ENCODE results near the gene CCDC170.
"Not testable (repeated sequence)": the region's sequence is repeated elsewhere in the genome, so short reads cannot be mapped to it uniquely, and the experiment has no call there.

CCDC170 gene, protein sequence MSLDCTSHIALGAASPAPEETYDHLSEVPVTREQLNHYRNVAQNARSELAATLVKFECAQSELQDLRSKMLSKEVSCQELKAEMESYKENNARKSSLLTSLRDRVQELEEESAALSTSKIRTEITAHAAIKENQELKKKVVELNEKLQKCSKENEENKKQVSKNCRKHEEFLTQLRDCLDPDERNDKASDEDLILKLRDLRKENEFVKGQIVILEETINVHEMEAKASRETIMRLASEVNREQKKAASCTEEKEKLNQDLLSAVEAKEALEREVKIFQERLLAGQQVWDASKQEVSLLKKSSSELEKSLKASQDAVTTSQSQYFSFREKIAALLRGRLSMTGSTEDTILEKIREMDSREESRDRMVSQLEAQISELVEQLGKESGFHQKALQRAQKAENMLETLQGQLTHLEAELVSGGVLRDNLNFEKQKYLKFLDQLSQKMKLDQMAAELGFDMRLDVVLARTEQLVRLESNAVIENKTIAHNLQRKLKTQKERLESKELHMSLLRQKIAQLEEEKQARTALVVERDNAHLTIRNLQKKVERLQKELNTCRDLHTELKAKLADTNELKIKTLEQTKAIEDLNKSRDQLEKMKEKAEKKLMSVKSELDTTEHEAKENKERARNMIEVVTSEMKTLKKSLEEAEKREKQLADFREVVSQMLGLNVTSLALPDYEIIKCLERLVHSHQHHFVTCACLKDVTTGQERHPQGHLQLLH

DNA sequence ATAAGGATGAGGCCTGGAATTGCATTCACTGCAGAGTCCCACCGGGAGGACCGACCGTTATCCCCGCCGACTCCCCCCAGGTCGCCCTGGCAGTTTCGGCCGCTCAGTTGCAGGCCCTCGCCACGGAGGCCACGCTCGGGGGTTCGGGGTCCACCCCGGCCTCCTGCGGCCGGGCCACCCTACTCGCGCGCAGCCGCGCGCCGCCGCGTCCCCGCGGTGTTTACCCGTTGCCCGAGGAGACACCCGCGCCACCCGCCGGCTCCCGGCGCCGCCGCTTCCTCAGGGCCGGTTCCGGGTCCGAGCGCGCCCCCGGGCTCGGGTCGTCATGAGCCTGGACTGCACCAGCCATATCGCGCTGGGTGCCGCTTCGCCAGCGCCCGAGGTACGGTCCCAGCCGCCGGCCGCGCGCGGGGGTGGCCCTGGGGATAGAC, at the start of gene CCDC170:
Gene CCDC170, plus strand, starts transcription at position 214 of the 431 bp plus-strand sequence. Its CDS starts 112 bp downstream, at position 326.
- DNase-seq = no peak

DNA sequence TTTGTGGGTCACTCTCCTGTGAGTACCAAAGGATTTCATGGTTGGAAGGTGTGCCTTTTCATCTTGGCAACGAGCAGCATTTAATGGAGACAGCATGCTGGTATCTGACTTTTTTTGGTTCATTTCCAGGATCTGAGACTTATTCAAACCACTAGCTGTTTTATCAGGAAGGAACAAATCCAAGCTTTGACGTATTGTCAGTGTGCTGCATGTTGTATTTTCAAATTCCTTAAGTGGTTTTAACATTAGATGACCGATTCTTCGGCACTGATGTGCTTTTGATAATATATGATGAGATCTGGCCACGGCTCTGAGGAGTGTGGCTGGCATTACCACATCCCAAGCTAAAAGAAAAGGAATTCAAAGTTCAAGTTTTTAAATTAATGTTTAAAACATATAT, 48.3 kb upstream of the CCDC170 start:
- DNase-seq = no peak

DNA sequence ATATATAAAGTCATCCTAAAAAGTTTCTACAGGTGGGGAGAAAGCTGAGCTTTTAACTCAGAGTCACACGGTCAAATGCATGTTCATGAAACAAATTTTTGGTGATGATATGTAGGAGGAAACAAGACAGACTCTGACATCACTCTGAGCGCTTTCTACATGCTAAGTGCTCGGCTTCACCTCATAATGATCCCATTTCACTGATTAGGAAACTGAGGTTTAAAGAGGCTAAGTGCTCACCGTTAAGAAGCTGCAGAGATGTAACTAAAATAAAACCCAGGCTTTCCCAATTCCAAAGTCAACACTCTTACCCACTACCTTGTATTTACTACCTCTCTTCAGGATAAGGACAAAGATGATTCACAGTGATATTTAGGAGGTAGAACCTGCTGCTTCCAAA, 46.6 kb upstream of the CCDC170 start:
- no peak for DNase-seq

DNA sequence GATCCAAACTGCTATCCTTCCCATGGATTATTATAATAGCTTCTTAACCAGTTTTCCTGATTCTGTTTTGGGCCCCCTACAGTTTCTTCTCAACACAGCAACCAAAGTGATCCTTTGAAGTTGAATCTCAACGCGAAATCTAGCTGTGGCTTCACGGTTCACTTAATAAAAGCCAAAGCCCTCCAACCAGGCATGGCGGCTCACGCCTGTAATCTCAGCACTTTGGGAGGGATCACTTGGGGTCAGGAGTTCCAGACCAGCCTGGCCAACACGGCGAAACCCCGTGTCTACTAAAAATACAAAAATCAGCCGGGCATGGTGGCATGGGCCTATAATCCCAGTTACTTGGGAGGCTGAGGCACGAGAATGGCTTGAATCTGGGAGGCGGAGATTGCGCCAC, 45.2 kb upstream of the CCDC170 start:
- no peak for DNase-seq

DNA sequence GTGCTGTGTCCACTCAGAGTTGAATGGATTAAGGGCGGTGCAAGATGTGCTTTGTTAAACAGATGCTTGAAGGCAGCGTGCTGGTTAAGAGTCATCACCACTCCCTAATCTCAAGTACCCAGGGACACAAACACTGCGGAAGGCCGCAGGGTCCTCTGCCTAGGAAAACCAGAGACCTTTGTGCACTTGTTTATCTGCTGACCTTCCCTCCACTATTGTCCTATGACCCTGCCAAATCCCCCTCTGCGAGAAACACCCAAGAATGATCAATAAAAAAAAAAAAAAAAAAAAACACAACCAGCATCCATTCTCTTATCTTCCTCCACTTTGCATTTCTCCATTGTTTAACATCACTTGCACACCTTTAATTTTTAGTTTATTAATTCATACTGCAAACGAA, 42.9 kb upstream of the CCDC170 start:
- DNase-seq = not testable (repeated sequence)

DNA sequence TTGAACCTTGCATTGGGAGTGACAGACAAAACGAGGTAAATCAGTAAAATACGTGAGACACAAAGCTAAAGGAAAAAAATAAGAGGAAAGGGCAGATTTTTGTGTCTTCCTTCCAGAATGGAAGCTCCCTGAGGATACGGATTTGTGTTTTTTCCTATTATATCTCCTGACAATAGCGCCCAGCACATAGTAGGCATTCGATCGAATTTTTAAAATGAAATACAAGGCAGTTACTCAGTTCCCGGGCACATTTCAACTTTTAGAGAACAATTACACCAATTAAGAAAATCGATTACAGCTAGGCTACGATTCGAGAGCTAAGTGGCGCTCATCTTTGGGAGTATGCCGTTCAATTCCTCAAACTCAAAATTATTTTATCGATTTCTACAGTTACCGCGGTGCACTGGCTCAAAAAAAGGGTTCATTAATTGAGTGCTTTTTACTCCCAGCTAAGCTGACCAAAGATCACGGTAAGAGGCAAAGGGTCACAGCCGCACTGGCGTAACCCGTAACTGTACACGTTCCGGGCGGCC, 42.3 kb upstream of the CCDC170 start:
- DNase-seq = no peak

DNA sequence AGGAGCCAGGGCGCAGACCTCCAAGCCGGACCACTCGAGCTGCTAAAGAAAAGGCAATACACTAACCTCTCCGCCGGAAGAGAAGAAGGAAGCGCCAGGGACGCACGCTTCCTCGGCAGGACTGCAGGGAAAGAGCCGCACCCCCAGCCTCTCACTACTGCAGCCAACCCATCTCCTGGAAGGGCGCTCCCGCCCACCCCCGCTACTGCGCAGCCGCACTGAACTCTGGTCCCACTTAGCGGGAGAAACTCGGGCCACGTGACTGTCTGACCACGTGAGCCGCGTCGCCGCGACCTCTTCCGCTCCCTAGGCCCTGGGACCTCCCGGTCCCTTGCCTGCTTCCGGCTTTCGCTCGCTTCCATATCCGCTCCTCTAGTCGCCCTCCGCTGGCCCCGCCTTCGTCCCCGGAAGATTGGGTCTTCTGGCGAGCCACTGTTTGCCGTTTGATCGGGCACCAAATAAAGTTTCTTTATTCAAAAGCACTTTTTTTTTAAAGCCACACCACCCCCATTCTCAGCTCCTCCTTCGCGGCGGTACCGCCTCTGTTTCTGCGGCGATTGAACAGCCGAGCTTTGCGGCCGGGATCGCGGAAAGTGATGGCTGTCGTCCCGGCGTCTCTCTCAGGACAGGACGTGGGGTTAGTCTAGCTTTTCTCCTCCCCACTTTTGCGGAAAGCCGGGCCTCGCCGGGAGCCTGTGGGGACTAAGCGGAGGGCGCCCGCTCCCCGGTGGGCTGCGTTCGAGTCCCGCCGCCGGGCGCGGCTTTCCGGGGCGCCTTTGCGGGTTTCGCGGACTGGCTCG, 41.7 kb upstream of the CCDC170 start, which contains the start of gene RMND1:
Gene RMND1, minus strand, starts transcription at position 177 of the 800 bp plus-strand sequence. CDS start 6,315 bp downstream, outside the sequence.
- peak; percentile 99 for DNase-seq

DNA sequence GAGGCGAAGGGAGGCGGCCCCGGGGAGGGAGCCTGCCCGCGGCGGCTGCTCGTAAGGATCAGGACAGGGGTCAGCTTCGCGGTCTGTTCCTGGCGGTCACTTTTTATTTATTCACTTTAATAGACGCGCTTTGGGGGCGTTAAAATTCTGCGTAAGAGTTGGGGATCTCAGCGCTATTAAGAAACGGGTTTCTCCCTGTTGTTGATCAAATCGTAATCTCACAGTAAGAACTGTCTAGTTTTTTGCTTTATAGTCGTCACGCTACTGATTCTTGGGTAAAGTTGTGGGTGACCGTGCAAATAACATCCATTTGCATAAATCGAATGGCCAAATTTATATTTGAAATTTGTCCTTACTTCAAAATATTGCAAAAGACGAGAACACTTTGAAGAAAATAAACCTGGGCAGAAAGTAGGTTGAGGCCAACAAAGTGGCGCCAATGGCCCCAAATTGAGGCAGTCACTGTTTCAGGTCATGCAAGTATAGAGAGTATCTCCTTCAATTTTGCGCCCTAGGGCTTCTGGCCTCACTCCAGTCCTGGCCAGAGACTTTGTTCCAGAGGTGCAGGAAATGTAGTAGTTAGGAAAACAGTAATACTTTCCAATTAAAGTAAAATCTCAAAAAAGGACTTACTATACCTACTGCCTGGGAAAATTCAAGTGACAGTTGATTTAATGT, 40.9 kb upstream of the CCDC170 start:
- no peak for DNase-seq

DNA sequence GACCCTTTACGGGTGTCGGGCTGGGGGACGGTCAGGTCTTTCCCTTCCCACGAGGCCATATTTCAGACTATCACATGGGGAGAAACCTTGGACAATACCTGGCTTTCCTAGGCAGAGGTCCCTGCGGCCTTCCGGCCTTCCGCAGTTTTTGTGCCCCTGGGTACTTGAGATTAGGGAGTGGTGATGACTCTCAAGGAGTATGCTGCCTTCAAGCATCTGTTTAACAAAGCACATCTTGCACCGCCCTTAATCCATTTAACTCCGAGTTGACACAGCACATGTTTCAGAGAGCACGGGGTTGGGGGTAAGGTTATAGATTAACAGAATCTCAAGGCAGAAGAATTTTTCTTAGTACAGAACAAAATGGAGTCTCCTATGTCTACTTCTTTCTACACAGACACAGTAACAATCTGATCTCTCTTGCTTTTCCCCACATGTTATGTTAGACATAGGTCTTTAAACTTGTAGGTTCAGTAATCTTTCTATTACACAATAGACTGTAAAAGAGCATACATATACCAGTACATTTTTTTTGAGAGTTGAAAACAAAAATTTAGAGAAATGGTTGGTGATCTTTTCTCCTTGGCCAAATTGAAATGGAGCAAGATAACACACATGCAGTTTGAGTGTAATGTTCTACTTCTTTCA, 37.9 kb upstream of the CCDC170 start:
- not testable (repeated sequence) for DNase-seq

DNA sequence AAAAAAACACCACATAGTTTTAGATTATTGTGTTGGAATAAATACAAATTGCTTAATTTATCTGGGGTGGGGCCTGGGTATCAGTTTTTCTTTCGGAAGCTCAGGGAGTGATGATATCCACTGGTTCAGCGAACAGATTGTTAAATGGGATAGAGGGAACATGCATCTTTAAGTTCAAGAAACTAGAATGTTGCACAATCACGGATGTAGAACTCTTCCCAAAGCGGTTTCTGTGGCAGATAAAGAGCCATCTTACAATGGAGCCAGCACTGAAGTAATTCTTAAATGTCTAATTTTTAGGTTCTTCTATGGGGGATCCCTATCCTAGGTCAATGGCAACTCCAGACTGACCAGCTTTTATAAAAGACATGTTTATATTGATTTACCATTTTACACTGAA, 32.1 kb upstream of the CCDC170 start:
- DNase-seq = no peak

DNA sequence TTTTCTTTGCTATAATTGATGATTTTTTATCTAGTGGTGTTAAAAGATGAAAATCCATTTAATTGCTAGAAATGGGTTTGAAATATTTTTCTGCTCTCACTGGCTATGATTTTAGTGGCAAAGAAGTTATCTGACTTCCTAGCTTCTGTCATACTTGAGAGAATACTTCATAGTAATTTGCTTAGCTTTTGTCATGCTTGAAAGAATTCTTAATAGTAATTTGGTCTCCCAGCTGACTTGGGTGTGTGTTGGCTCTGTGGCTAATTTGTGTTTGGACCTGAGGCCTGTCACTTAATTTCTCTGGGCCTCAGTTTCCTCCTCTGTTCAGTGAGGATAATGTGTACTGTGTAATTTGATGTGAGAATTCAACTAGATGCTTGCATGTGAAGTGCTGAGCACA, 29.1 kb upstream of the CCDC170 start:
- no peak for DNase-seq

DNA sequence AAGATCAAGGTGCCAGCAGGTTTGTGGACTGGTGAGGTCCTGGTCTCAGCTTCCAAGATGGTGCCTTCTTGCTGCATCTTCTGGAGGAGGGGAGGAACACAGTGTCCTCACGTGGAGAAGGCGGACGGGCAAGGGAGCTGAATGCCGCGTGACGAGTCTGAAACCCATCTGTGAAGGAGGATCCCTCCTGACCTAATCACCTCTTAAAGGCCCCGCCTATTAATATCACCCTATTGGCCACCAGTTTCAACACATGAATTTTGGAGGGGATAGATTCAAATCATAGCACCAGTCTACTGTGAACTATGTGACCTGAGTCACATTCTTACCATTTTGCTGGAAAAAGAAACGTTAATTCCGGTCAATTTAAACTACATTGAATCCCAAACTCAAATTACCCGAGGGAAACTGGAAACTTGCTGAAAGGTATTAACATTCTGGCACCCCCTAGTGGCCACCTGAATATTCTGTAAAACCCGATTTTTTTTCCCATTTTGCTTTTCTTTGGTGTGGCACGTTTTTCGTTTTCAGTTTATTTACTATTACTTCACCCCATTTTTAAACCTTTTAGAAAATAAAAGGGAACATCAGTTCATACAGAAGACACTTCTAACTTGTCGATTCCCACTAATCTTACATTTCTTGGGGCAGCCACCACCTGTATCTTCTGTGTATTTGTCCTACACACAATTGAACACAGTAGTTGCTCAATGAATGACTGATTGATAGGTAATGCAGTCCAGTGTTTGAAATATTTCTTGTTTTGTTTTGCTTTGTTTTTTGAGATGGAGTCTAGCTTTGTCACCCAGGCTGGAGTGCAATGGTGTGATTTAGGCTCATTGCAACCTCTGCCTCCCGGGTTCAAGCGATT, 17.9 kb upstream of the CCDC170 start:
- DNase-seq = no peak

DNA sequence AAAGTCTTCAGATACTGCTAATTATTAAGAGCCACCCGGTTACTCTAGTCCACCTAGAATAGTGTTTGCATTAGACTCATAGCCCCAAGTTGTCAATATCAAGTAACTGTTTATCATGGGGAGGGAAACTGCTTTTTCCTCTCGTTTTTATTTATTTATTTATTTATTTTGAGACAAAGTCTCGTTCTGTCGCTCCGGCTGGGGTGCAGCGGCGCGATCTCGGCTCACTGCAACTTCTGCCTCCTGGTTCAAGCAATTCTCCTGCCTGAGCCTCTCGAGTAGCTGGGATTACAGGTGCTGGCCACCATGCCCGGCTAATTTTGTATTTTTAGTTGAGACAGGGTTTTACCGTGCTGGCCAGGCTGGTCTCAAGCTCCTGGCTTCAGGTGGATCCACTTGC, 16.1 kb upstream of the CCDC170 start:
- no peak for DNase-seq

DNA sequence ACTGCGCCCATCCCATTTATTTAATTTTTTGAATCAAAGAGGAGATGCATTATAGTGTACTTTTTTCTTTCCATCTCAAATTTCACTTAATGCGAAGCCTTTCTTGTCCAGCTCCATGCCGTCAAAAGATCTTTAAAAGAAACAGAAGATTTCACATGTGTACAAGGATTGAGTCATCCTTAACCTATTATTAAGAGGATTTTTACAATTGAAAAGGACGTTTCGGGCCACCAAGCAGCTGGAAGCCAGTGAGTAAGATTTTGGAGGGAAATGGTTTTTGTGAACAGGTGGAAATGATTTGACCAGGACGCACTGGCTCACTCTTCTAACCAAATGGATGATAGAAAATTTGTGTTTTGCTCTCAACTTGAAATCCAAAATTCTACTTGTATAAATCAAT, 15.1 kb upstream of the CCDC170 start:
- no peak for DNase-seq

DNA sequence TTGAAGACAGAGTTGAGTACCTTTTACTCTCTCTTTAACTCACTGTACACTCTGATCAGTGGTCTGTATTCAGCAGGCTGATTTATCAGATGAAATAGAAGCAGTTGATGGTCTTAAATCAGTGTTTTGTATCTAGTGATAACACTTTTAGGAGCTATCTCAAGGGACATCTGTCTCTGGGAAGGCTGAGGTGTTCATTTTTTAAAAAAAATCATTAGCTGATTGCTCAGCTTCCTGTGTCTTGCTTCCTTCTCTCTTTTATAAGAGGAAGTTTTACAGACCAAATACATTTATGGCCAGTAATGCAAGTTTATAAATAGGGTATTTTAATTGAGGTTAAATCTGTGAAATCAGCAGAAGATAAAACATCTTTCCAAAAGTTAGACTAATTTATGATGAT, 12.0 kb upstream of the CCDC170 start:
- DNase-seq = no peak

DNA sequence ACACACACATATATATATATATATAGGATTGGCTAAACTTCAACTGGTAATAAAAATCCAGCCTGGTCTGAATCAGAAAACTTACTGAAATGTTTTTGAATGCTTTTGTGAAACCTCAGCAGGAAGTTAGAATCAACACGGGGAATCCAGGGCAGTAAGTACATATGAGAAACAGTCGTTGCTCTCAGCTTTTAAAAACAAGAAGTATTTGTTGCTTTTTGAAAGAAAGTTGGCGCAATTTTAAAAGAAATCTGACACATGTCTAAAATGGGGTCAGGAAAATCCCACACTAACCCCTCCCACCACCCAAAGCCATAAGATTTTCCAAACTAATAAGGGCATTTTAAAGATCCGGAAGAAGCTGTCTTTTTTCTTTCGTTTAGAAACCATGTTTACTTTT, 11.5 kb upstream of the CCDC170 start:
- no peak for DNase-seq

DNA sequence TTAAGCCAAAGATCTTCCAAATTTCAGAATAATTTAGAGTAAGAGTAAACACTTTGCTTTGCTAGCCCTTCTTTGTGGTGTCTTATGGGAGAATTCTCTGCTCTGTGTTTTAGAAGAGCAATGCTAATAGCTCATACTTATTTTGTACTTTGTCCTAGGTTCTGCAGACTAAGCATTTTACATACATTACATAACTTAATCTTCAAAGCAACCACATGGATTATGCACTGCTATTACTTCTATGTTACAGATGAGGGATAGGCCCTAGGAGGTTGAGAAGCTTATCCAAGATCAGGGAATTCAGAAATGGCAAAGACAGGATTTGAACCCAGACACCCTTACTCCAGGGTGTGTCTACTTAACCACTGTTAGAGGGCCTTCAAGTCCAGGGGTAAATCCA, 9.8 kb upstream of the CCDC170 start:
- DNase-seq = no peak

DNA sequence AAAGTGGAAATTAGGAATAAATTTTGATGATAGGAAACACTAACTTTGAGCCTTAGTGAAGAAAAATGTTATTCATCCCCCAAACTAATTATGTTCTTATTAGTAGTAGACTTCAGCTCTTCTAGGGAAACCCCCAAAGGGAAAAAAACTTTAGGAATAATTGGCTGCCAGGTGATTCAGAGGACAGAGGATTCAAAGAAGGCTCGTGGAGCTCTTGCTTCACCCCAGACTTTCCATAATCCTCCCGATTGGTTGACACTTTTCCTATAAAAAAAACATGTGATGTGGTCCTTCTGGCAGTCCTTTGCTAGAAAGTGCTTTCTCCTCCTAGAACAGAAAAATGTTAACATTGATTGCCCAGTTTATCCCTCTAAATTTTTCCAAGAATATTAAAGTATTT, 5.6 kb upstream of the CCDC170 start:
- no peak for DNase-seq

DNA sequence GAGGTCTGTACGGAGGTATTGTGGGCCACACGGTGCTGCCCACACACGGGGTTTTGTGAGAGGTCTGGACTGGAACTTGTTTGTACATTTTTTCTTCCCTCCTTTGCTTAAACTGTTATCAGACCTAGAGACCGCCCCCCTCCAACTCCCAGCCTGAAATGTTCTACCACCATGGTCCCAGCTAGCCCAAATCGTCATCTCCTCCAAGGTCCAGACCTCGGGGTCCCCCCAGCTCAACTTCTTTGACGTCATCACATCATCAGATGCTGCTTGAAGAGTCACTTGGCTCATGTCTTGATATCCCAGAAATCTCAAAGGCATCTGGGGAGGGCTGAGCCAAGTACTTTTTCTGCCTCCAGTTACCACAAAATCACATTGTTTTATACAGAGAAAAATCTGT, 2.8 kb upstream of the CCDC170 start:
- DNase-seq = no peak

DNA sequence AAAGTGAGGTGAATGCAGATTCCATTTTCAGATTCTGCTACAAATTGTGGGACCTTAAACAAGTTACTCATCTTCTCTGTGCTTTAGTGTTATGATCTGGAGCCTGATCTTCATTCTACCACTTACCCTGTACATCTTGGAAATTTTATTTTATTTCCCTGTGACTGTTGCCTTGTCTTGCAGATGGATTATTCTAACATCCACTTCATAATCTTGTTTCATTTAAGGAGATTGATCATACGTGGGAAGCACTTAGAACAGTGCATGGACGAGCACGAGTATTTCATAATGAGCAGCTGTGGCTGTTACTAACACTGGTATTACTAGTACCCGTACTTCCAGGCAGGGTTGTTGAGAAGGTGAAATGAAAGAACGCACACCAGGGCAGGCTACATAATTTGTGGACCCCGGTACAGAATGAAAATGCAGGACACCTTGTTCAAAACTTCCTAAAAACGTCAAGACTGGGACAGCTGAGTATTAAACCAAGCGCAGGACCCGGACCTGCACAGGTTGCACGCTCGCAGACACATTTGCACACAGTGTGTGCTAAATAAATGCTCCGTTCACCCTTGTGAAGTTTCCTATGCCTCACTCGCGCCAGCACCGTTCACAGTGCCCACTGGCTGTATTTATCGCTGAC, 535 bp upstream of the CCDC170 start:
- DNase-seq = no peak
